Natural killer cell (primary cell): Measurements from ENCODE around the gene CYFIP2. TPM values are rescaled to one million over a fixed set of nuclear protein-coding genes. Genes with fewer than 3 reads are reported as not detected.

ENCODE experiments used
- ATAC-seq, 3 donors: fragments of 150-1000 bp in 2 of 3; fragments of 200-7000 bp in 1 of 3; cut with Tn5 transposase; 1 replicate in 1 of 3; 2 replicates in 2 of 3; pipeline ENCODE4 v1.10.0; 2021; ENCODE audit warnings: mild to moderate bottlenecking in 2 of 3, moderate library complexity in 2 of 3
- DNase-seq, 2 donors: peaks; one replicate each; pipeline versions ENCODE4 v3.0.0 to v3.0.0-alpha.2; 2013 to 2021; ENCODE audit warnings: mixed read lengths in 1 of 2
- H3K27ac ChIP-seq: one replicate; pipeline ENCODE4 v1.5.1; 2013; ENCODE audit warnings: mild to moderate bottlenecking, low read length
- H3K27me3 ChIP-seq: one replicate; pipeline ENCODE4 v1.6.1; 2013; ENCODE audit warnings: low read length; ENCODE audit not compliant: control insufficient read depth, insufficient read depth
- H3K36me3 ChIP-seq: one replicate; pipeline ENCODE4 v1.6.1; 2013; ENCODE audit warnings: low read length; ENCODE audit not compliant: control insufficient read depth, insufficient read depth
- H3K4me1 ChIP-seq: one replicate; pipeline ENCODE4 v1.6.1; 2013; ENCODE audit warnings: low read length; ENCODE audit not compliant: control insufficient read depth, insufficient read depth
- H3K4me3 ChIP-seq: one replicate; pipeline ENCODE4 v1.5.1; 2013; ENCODE audit warnings: low read length
- H3K9me3 ChIP-seq: one replicate; pipeline ENCODE4 v1.6.1; 2013; ENCODE audit warnings: low read length; ENCODE audit not compliant: control insufficient read depth, insufficient read depth
- H3K27ac Mint-ChIP-seq, 2 donors: one replicate each; pipeline ENCODE4 v1.8.0; 2022; ENCODE audit warnings: mild to moderate bottlenecking in 2 of 2, mixed read lengths in 2 of 2, moderate library complexity in 1 of 2
- H3K27me3 Mint-ChIP-seq, 2 donors: one replicate each; pipeline ENCODE4 v1.8.0; 2022; ENCODE audit warnings: low read depth in 2 of 2, mixed read lengths in 2 of 2
- H3K36me3 Mint-ChIP-seq: one replicate; pipeline ENCODE4 v1.8.0; 2022; ENCODE audit warnings: mixed read lengths
- H3K4me1 Mint-ChIP-seq, 2 donors: one replicate each; pipeline ENCODE4 v1.8.0; 2022; ENCODE audit warnings: mixed read lengths in 2 of 2
- H3K4me3 Mint-ChIP-seq: one replicate; pipeline ENCODE4 v1.8.0; 2022; ENCODE audit warnings: mild to moderate bottlenecking, moderate library complexity, mixed read lengths
- H3K9me3 Mint-ChIP-seq, 2 donors: one replicate each; pipeline ENCODE4 v1.8.0; 2022; ENCODE audit warnings: mixed read lengths in 2 of 2
- CTCF ChIP-seq: fragments of 200-600 bp; IDR thresholded peaks from one replicate; pipeline ENCODE4 v1.8.0; 2022; ENCODE audit warnings: antibody characterized with exemption
- WGBS: methylation state at CpG from one replicate; pipeline ENCODE4 v1.1.7; 2013; ENCODE audit warnings: missing lambda C conversion rate; ENCODE audit not compliant: insufficient coverage; 5-methylcytosine and 5-hydroxymethylcytosine counted together
- intact Hi-C: fragments of 100-400 bp; cut with micrococcal nuclease; formaldehyde crosslinking; loops from one replicate; pipeline ENCODE4 v1.14.2; 2022
- total RNA-seq, 4 donors: library from RNA; stranded (reverse); fragments of 120-200 nt in 1 of 4; gene quantifications; one replicate each; pipeline versions ENCODE4 v1.2.3 to v1.2.4, GENCODE V29; 2013 to 2022

The CYFIP2 gene
- total RNA-seq, 3 donors from 2014 or later (not counting 1 experiment from before 2014, with no cell fraction given) = 464 to 542 (median 532) TPM

GRCh38 chr5:157245476-157245875 lies 20.4 kb upstream of the CYFIP2 start:
- H3K27ac Mint-ChIP-seq = peak overlapping the region; percentile 92 to 97
- DNase-seq = no peak
- ATAC-seq = no peak
- peaks cover 45% of the 10 kb centered on the region for H3K36me3 Mint-ChIP-seq
- no peaks in the 10 kb centered on the region for H3K27me3 ChIP-seq
- no peaks in the 10 kb centered on the region for H3K9me3 ChIP-seq
- no peak overlapping the region for H3K4me3 Mint-ChIP-seq
- WGBS = 100% methylated on average over 2 of the region's 4 CpGs
- H3K4me3 ChIP-seq = no peak overlapping the region
- no peak overlapping the region for H3K27ac ChIP-seq
- peaks cover 90% of the 10 kb centered on the region for H3K36me3 ChIP-seq
- TF ChIP-seq CTCF = no peak
- intact Hi-C loops = no loop called here
- peaks cover 50 to 58% of the 10 kb centered on the region in 2 donors for H3K4me1 Mint-ChIP-seq
- no peaks in the 10 kb centered on the region for H3K9me3 Mint-ChIP-seq
- H3K4me1 ChIP-seq = peaks cover 26% of the 10 kb centered on the region
- H3K27me3 Mint-ChIP-seq = no peaks in the 10 kb centered on the region

GRCh38 chr5:157245886-157246285 lies 20.0 kb upstream of the CYFIP2 start:
- Histone ChIP-seq H3K4me3 (no peak overlapping the region), H3K27ac (no peak overlapping the region), H3K27me3 (no peaks in the 10 kb centered on the region), H3K36me3 (peaks cover 90% of the 10 kb centered on the region), H3K4me1 (peaks cover 28% of the 10 kb centered on the region), H3K9me3 (no peaks in the 10 kb centered on the region)
- Mint-ChIP-seq H3K36me3 (peaks cover 46% of the 10 kb centered on the region), H3K4me1 (peaks cover 53 to 63% of the 10 kb centered on the region in 2 donors), H3K4me3 (no peak overlapping the region), H3K27ac (peak overlapping the region; percentile 92 to 97), H3K27me3 (no peaks in the 10 kb centered on the region), H3K9me3 (no peaks in the 10 kb centered on the region)
- 95% methylated on average over 4 of the region's 4 CpGs for WGBS
- TF ChIP-seq CTCF = no peak
- ATAC-seq = no peak
- no peak for DNase-seq
- intact Hi-C loops = no loop called here

- Histone ChIP-seq H3K27ac (peak overlapping the region; percentile 64), H3K36me3 (peaks cover 92% of the 10 kb centered on the region), H3K4me1 (peaks cover 29% of the 10 kb centered on the region), H3K27me3 (no peaks in the 10 kb centered on the region), H3K9me3 (no peaks in the 10 kb centered on the region), H3K4me3 (no peak overlapping the region)
- Mint-ChIP-seq H3K27me3 (no peaks in the 10 kb centered on the region), H3K4me3 (peak overlapping the region; percentile 64), H3K36me3 (peaks cover 55% of the 10 kb centered on the region), H3K27ac (peak overlapping the region; percentile 92 to 97), H3K4me1 (peaks cover 65 to 74% of the 10 kb centered on the region in 2 donors), H3K9me3 (no peaks in the 10 kb centered on the region)
- intact Hi-C loops = no loop called here
- ATAC-seq (peak in 2 of 3 donors; percentile 45 to 48), DNase-seq (no peak)
- no peak for TF ChIP-seq CTCF
Measured at GRCh38 chr5:157247267-157247666, 18.7 kb upstream of the CYFIP2 start.

GRCh38 chr5:157248821-157249470 lies 17.0 kb upstream of the CYFIP2 start:
- H3K36me3 ChIP-seq = peaks cover 89% of the 10 kb centered on the region
- H3K4me1 ChIP-seq = peaks cover 46% of the 10 kb centered on the region
- no peak for TF ChIP-seq CTCF
- H3K27ac ChIP-seq = peak overlapping the region; percentile 64
- Mint-ChIP-seq H3K9me3 (no peaks in the 10 kb centered on the region), H3K36me3 (peaks cover 55% of the 10 kb centered on the region), H3K4me1 (peaks cover 82 to 83% of the 10 kb centered on the region in 2 donors), H3K27me3 (no peaks in the 10 kb centered on the region), H3K4me3 (peak overlapping the region; percentile 78), H3K27ac (peak overlapping the region; percentile 92 to 97)
- intact Hi-C loops = no loop called here
- ATAC-seq (peak in 1 of 3 donors; percentile 5), DNase-seq (peak in 1 of 2 donors; percentile 62)
- H3K9me3 ChIP-seq = no peaks in the 10 kb centered on the region
- no peaks in the 10 kb centered on the region for H3K27me3 ChIP-seq
- H3K4me3 ChIP-seq = no peak overlapping the region
- WGBS = 73% methylated on average over 7 of the region's 11 CpGs
